Choroid plexus epithelial cell (primary cell): ENCODE measurements around the gene IRAG1.

Source experiments
- DNase-seq: peaks from one replicate; pipeline ENCODE4 v3.0.0-alpha.2; 2010; ENCODE audit warnings: low read depth
- H3K4me3 ChIP-seq: 2 replicates; pipeline ENCODE4 v1.5.1; 2011; ENCODE audit warnings: low read depth, mild to moderate bottlenecking, control low read depth, low read length, moderate library complexity
- TF ChIP-seq, protein P1 (sequence below): conservative IDR thresholded peaks from 2 replicates; pipeline ENCODE4 v1.5.1; 2011; ENCODE audit warnings: low read depth, mild to moderate bottlenecking, control low read depth, inconsistent platforms, low read length, moderate library complexity

IRAG1 gene

GRCh38 chr11:10678101-10678500 is 15.5 kb downstream of the IRAG1 start:
- TF ChIP-seq, protein P1, sequence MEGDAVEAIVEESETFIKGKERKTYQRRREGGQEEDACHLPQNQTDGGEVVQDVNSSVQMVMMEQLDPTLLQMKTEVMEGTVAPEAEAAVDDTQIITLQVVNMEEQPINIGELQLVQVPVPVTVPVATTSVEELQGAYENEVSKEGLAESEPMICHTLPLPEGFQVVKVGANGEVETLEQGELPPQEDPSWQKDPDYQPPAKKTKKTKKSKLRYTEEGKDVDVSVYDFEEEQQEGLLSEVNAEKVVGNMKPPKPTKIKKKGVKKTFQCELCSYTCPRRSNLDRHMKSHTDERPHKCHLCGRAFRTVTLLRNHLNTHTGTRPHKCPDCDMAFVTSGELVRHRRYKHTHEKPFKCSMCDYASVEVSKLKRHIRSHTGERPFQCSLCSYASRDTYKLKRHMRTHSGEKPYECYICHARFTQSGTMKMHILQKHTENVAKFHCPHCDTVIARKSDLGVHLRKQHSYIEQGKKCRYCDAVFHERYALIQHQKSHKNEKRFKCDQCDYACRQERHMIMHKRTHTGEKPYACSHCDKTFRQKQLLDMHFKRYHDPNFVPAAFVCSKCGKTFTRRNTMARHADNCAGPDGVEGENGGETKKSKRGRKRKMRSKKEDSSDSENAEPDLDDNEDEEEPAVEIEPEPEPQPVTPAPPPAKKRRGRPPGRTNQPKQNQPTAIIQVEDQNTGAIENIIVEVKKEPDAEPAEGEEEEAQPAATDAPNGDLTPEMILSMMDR = no peak
- no peak overlapping the region for H3K4me3 ChIP-seq
- no peak for DNase-seq

- H3K4me3 ChIP-seq = no peak overlapping the region
- DNase-seq = no peak
- TF ChIP-seq, protein P1 = no peak
These were observed 16.6 kb downstream of the IRAG1 start for GRCh38 chr11:10676919-10677318.

DNA sequence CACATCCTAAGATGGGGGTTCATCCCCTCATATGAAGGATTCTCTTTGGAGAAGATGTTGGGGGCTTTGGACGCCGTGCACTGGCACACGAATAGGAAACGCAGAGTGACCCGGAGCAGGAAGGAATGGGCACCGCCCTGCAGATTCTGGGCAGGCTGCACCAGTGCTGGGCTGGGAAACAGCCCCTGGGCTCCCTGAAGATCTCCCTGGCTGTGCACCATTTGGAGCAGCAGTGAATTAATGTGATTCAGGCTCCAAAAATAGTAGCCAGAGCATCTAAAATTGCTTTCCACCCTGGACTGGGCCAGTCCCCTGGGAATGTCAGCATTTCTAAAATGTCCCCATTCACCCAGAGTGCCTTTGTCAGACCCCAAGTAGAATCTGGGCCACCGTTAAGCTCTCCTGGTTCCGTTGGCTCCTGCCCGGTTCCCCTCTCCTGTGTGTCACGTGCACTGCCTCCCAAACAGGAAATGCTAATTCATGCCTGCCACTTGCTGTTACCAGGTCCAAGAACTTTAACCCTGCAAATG is 18.6 kb downstream of the IRAG1 start:
- DNase-seq = no peak
- TF ChIP-seq, protein P1 = no peak
- no peak overlapping the region for H3K4me3 ChIP-seq

GRCh38 chr11:10674440-10674855 is 19.1 kb downstream of the IRAG1 start:
- H3K4me3 ChIP-seq = no peak overlapping the region
- DNase-seq = no peak
- TF ChIP-seq, protein P1 = no peak

DNA sequence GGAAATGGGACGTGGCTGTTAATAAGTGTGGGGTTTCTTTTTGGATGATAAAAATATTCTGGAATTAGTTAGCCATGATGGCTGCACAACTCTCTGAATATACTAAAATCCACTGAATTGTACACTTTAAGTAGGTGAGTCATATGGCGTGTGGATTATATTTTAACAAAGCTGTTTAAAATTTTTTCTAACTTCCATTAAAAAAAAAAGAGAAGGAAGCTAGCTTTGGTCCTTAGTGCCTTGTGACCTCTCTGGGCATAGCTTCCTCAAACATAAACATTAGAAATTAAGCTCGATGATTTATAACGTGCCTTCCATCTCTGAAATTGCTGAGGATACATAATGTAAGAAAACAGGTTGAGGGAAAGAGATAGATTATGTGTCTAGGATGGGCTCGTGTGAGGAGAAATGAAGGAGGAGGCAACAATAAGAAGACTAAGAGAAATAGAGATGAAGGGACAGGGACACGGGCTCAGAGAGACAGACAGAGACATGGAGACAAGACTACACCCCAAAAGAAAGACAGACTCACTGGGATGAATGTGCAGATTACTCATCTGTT is 20.0 kb downstream of the IRAG1 start:
- H3K4me3 ChIP-seq = no peak overlapping the region
- TF ChIP-seq, protein P1 = no peak
- DNase-seq = no peak

GRCh38 chr11:10670099-10670498 is 23.5 kb downstream of the IRAG1 start:
- no peak for DNase-seq
- no peak overlapping the region for H3K4me3 ChIP-seq
- TF ChIP-seq, protein P1 = no peak
